Lower leg skin (tissue), 4 donors: ENCODE results near the gene FAM53A. TPM values are rescaled to one million over a fixed set of nuclear protein-coding genes. Genes with fewer than 3 reads are reported as not detected.

Source experiments
- DNase-seq, 2 donors: peaks; one replicate each; pipeline ENCODE4 v3.0.0-alpha.2; 2019; ENCODE audit warnings: low spot score in 2 of 2
- H3K4me3 ChIP-seq: fragments of 200-600 bp; sonication (generic); 2 replicates; pipeline ENCODE4 v1.5.1; 2017; ENCODE audit warnings: mild to moderate bottlenecking, low read depth; ENCODE audit not compliant: poor library complexity, severe bottlenecking
- POLR2A ChIP-seq, 2 donors: fragments of 450-650 bp; IDR thresholded peaks; one replicate each; pipeline ENCODE4 v1.6.1; 2016 to 2017; ENCODE audit warnings: antibody characterized with exemption in 2 of 2, mild to moderate bottlenecking in 1 of 2, moderate library complexity in 1 of 2
- WGBS, 2 donors: methylation state at CpG; one replicate each; pipeline ENCODE4 v1.1.5; 2018; 5-methylcytosine and 5-hydroxymethylcytosine counted together
- intact Hi-C: fragments of 100-400 bp; cut with DNase I; formaldehyde crosslinking; loops from one replicate; pipeline ENCODE4 v1.15.0; 2023; ENCODE audit warnings: low total_unique reads
- total RNA-seq, 4 donors: library from RNA; depleted of rRNA; stranded (reverse); fragments of >200 nt; gene quantifications; one replicate each; pipeline ENCODE4 v1.1.0, GENCODE V29; 2016
- TF ChIP-seq, protein P1 (sequence below), 3 donors: fragments of 450-650 bp; IDR thresholded peaks; one replicate each; pipeline ENCODE4 v1.5.1; 2016; ENCODE audit warnings: antibody characterized with exemption in 3 of 3, mild to moderate bottlenecking in 3 of 3, moderate library complexity in 2 of 3

The FAM53A gene
- total RNA-seq, 4 donors from 2014 or later, result 1.2 to 7.5 (median 3.7) TPM

DNA sequence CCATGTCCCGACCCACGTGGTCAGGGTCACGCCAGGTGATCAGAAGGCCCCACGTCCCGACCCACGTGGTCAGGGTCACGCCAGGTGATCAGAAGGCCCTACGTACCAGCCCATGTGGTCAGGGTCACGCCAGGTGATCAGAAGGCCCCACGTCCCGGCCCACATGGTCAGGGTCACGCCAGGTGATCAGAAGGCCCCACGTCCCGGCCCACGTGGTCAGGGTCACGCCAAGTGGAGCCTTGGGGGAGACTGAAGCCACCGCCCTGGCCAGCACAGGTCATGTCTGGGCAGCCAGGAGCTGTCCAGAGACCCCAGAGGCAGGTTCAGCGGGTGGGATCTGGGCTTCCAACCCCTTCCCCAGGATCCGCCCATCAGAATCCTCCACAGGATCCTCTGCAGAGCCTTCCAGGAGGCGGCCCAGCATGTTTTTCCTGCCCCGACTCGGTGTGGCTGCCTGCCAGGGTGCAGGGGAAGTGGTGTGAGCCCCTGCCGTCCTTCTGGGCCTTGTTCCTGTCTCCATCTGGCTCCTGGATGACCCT lies 58.4 kb downstream of the FAM53A start:
- 96 to 98% methylated on average over 19 to 21 of the region's 23 CpGs for WGBS, 2 donors
- no peak for DNase-seq
- TF ChIP-seq POLR2A (IDR thresholded peaks at IDR 0.05), result no peak
- TF ChIP-seq, protein P1, sequence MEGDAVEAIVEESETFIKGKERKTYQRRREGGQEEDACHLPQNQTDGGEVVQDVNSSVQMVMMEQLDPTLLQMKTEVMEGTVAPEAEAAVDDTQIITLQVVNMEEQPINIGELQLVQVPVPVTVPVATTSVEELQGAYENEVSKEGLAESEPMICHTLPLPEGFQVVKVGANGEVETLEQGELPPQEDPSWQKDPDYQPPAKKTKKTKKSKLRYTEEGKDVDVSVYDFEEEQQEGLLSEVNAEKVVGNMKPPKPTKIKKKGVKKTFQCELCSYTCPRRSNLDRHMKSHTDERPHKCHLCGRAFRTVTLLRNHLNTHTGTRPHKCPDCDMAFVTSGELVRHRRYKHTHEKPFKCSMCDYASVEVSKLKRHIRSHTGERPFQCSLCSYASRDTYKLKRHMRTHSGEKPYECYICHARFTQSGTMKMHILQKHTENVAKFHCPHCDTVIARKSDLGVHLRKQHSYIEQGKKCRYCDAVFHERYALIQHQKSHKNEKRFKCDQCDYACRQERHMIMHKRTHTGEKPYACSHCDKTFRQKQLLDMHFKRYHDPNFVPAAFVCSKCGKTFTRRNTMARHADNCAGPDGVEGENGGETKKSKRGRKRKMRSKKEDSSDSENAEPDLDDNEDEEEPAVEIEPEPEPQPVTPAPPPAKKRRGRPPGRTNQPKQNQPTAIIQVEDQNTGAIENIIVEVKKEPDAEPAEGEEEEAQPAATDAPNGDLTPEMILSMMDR (IDR thresholded peaks at IDR 0.05), result no peak
- intact Hi-C loops, result no loop called here
- H3K4me3 ChIP-seq, result no peak overlapping the region

DNA sequence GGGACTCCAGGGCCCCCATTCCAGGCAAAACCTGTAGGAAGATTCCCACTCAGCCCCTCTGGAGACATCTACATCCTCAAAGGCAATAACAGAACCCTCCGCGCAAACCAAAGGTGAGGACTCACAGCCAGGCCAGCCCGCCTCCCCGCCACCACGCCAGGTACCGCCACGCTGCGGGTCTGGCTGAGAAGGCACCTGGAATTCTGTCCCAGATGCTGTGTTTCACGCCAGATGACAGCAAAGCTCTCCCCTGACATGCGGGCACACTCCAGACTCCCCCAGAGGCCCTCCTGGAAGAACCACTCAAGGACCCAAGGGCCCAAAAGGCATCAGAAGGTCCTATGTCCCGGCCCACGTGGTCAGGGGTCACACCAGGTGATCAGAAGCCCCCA lies 59.6 kb downstream of the FAM53A start:
- 92 to 94% methylated on average over 12 of the region's 12 CpGs for WGBS, 2 donors
- TF ChIP-seq POLR2A (IDR thresholded peaks at IDR 0.05), result no peak
- TF ChIP-seq, protein P1 (IDR thresholded peaks at IDR 0.05), result no peak
- intact Hi-C loops, result no loop called here
- H3K4me3 ChIP-seq, result no peak overlapping the region
- no peak for DNase-seq

DNA sequence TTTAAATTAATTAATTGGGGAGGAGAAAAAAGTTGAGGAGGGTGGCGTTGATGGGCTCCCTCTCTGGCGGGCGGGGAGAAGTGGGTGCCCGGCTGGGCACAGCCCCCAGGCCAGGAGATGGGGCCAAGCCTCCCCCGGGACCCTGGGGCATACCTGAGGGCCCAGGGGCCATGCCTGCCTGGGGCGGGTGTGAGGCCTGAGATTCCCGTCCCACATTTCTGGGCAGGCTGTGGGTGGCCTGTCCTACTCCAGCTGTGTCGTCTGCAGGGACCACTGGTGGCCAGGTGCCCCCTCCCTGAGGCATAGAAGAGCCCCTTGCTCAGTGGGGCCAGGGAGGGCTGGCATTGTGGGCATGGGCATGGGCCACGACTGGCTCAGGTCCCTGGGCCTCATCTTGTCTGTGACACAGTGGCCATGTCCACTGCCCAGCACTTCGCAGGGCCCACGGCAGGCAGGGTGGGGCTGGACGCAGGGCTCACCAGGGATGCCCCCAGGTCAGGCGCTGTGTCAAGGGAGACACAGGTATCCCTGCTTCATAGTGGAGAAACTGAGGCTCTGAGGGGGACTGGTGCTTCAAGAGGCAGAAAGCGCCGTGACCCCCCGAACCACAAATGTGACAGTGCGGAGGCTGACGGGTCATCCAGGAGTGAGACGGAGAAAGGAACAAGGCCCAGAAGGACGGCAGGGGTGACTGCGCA lies 60.1 kb downstream of the FAM53A start:
- intact Hi-C loops, result no loop called here
- H3K4me3 ChIP-seq, result no peak overlapping the region
- no peak for DNase-seq
- 93 to 96% methylated on average over 19 of the region's 21 CpGs for WGBS, 2 donors
- TF ChIP-seq POLR2A (IDR thresholded peaks at IDR 0.05), result no peak
- TF ChIP-seq, protein P1 (IDR thresholded peaks at IDR 0.05), result no peak

DNA sequence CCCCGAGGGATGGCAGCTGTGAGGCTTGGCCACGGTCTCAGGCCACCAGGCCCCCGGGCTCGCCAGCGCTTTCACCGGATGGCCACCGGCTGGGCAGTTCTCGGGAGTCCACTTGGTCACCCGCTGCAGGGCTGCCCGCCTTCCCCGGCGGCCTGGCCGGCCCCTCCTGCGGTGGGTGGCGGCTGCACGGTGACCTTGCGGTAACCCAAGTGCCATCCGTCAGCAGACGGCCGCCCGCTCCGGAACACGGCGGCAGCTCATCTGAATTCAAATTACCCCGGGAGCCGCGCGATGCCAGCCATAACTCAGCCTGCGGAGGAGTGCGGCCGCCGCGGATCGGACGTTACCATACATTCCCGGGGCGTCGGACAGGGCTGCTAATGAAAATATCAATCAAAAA lies 60.7 kb downstream of the FAM53A start:
- WGBS, 2 donors, result 93 to 94% methylated on average over 31 to 38 of the region's 38 CpGs
- no peak for DNase-seq
- H3K4me3 ChIP-seq, result no peak overlapping the region
- TF ChIP-seq, protein P1 (IDR thresholded peaks at IDR 0.05), result no peak
- TF ChIP-seq POLR2A (IDR thresholded peaks at IDR 0.05), result no peak
- intact Hi-C loops, result no loop called here

DNA sequence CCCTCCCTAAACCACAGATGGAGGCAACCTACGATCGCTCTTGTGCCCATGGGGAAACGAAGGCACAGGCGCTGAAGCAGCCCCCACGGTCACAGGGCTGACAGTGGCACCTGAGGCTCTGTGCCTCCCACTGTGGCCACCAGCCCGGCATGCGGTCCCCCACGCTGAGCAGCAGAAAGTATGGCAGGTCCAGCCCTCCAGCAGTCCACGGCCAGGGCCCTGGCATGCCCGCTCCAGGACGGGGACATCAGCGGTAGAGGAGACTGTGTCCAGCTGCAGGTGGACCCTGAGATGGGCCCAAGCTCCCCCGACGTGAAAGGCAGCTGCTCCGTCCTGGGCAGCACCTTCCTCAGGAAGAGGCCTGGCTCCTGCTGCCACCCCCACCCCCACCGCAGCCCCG lies 61.2 kb downstream of the FAM53A start:
- no peak for TF ChIP-seq POLR2A (IDR thresholded peaks at IDR 0.05)
- TF ChIP-seq, protein P1 (IDR thresholded peaks at IDR 0.05), result no peak
- 75 to 88% methylated on average over 4 to 12 of the region's 17 CpGs for WGBS, 2 donors
- no peak overlapping the region for H3K4me3 ChIP-seq
- DNase-seq, result no peak
- intact Hi-C loops, result no loop called here
